Loucy (cell line): Measurements from ENCODE around the gene PFDN6.
A peak's percentile ranks its signal among the peaks of the same experiment; 100 is the strongest.

Experiments used
- H2AFZ ChIP-seq: fragments of 200-600 bp; sonication (generic); 2 replicates; pipeline ENCODE4 v1.6.0; 2016; ENCODE audit warnings: antibody characterized with exemption, mild to moderate bottlenecking, low read length, moderate library complexity
- H3F3A ChIP-seq: fragments of 200-600 bp; 2 replicates; pipeline ENCODE4 v1.6.0; 2016; ENCODE audit warnings: antibody characterized with exemption, low read depth, mild to moderate bottlenecking
- H3K27me3 ChIP-seq: fragments of 200-600 bp; sonication (generic); 2 replicates; pipeline ENCODE4 v1.6.1; 2014; ENCODE audit warnings: low read length, mild to moderate bottlenecking; ENCODE audit not compliant: insufficient read depth, poor library complexity, severe bottlenecking
- H3K36me3 ChIP-seq: fragments of 200-600 bp; sonication (generic); 2 replicates; pipeline ENCODE4 v1.6.1; 2016; ENCODE audit warnings: low read length; ENCODE audit not compliant: insufficient read depth
- H3K4me1 ChIP-seq: fragments of 200-600 bp; sonication (generic); 2 replicates; pipeline ENCODE4 v1.5.1; 2014; ENCODE audit warnings: low read length, mild to moderate bottlenecking; ENCODE audit not compliant: insufficient read depth, poor library complexity, severe bottlenecking
- H3K4me2 ChIP-seq: fragments of 200-600 bp; sonication (generic); 2 replicates; pipeline ENCODE4 v1.6.0; 2014; ENCODE audit warnings: antibody characterized with exemption, low read length, low read depth, mild to moderate bottlenecking; ENCODE audit not compliant: poor library complexity, severe bottlenecking
- H3K4me3 ChIP-seq: fragments of 200-600 bp; sonication (generic); 2 replicates; pipeline ENCODE4 v1.5.1; 2014; ENCODE audit warnings: low read length, mild to moderate bottlenecking, mixed read lengths; ENCODE audit not compliant: poor library complexity, severe bottlenecking
- H3K79me2 ChIP-seq: fragments of 200-600 bp; sonication (generic); 2 replicates; pipeline ENCODE4 v1.6.1; 2014; ENCODE audit warnings: low read length; ENCODE audit not compliant: insufficient read depth
- H3K9ac ChIP-seq: fragments of 200-600 bp; sonication (generic); 2 replicates; pipeline ENCODE4 v1.6.0; 2014; ENCODE audit warnings: mild to moderate bottlenecking, low read depth, low read length, moderate library complexity; ENCODE audit not compliant: poor library complexity, severe bottlenecking
- H3K9me2 ChIP-seq: fragments of 200-600 bp; sonication (generic); replicated peaks from 2 replicates; pipeline ENCODE4 v1.6.1; 2016; ENCODE audit warnings: low read depth, low read length, mixed read lengths
- H3K9me3 ChIP-seq: fragments of 200-600 bp; sonication (generic); 2 replicates; pipeline ENCODE4 v1.6.1; 2014; ENCODE audit warnings: mild to moderate bottlenecking, antibody characterized with exemption, low read length, low read depth; ENCODE audit not compliant: insufficient read depth
- H4K20me1 ChIP-seq: fragments of 200-600 bp; sonication (generic); 2 replicates; pipeline ENCODE4 v1.6.0; 2014; ENCODE audit warnings: antibody characterized with exemption, low read length, mild to moderate bottlenecking; ENCODE audit not compliant: insufficient read depth, poor library complexity, severe bottlenecking
- CTCF ChIP-seq: fragments of 200-600 bp; sonication (generic); conservative IDR thresholded peaks from 2 replicates; pipeline ENCODE4 v1.5.1; 2014; ENCODE audit warnings: mild to moderate bottlenecking, antibody characterized with exemption, low read length
- EZH2phosphoT487 ChIP-seq: fragments of 200-600 bp; IDR thresholded peaks from 2 replicates; pipeline ENCODE4 v1.6.1; 2018; ENCODE audit warnings: antibody characterized with exemption, mild to moderate bottlenecking, moderate library complexity, borderline replicate concordance

PFDN6 gene

GRCh38 chr6:33297956-33298772 is 8.8 kb downstream of the PFDN6 start:
- Histone ChIP-seq H2AFZ (peak overlapping the region; percentile 73), H3K4me1 (peaks cover 10% of the 10 kb centered on the region), H3F3A (peaks cover 10% of the 10 kb centered on the region), H3K79me2 (peaks cover 41% of the 10 kb centered on the region), H3K9me2 (no peaks in the 10 kb centered on the region), H3K4me2 (peak overlapping the region; percentile 89), H3K9ac (peak overlapping the region; percentile 93), H3K27me3 (no peaks in the 10 kb centered on the region), H3K4me3 (peak overlapping the region; percentile 94), H4K20me1 (peaks cover 3% of the 10 kb centered on the region), H3K9me3 (no peaks in the 10 kb centered on the region), H3K36me3 (no peaks in the 10 kb centered on the region; the same call in 1 of the 2 replicates)
- TF ChIP-seq CTCF (peak; percentile 49), EZH2phosphoT487 (no peak)

GRCh38 chr6:33298773-33299236 is 9.4 kb downstream of the PFDN6 start, which contains the start of gene RGL2:
Gene RGL2, minus strand, starts transcription at chr6:33298942. Its CDS starts 332 bp downstream, at chr6:33298610.
- Histone ChIP-seq H3K4me2 (peak within 1 kb of the TSS; percentile 89), H3K27me3 (no peaks in the 10 kb centered on the region), H2AFZ (peak within 1 kb of the TSS; percentile 73), H3K36me3 (peaks cover 3% of the 10 kb centered on the region; the same call in 1 of the 2 replicates), H3K79me2 (peaks cover 44% of the 10 kb centered on the region), H3K4me1 (peaks cover 10% of the 10 kb centered on the region), H3K9ac (peak within 1 kb of the TSS; percentile 93), H4K20me1 (peaks cover 3% of the 10 kb centered on the region), H3K9me3 (no peaks in the 10 kb centered on the region), H3F3A (peaks cover 10% of the 10 kb centered on the region), H3K4me3 (peak within 1 kb of the TSS; percentile 94), H3K9me2 (no peaks in the 10 kb centered on the region)
- TF ChIP-seq EZH2phosphoT487 (no peak), CTCF (no peak)

GRCh38 chr6:33299237-33299944 is 10.0 kb downstream of the PFDN6 start:
- Histone ChIP-seq H3K4me2 (peak overlapping the region; percentile 89), H3K9ac (peak overlapping the region; percentile 93), H3K4me1 (peaks cover 10% of the 10 kb centered on the region), H3F3A (peaks cover 10% of the 10 kb centered on the region), H3K27me3 (no peaks in the 10 kb centered on the region), H3K79me2 (peaks cover 45% of the 10 kb centered on the region), H2AFZ (peak overlapping the region; percentile 73; the same call in 1 of the 2 replicates), H3K4me3 (peak overlapping the region; percentile 94), H4K20me1 (peaks cover 3% of the 10 kb centered on the region), H3K9me2 (no peaks in the 10 kb centered on the region), H3K9me3 (no peaks in the 10 kb centered on the region), H3K36me3 (peaks cover 9% of the 10 kb centered on the region; the same call in 1 of the 2 replicates)
- TF ChIP-seq EZH2phosphoT487 (no peak), CTCF (peak; percentile 76)
